MM.1S (cell line): ENCODE results near the gene PARP12.

Source experiments
- DNase-seq: peaks from one replicate; pipeline ENCODE4 v3.0.0-alpha.2; 2015
- H2AFZ ChIP-seq: fragments of 300-600 bp; sonication (generic); 2 replicates; pipeline ENCODE4 v1.6.0; 2016; ENCODE audit warnings: antibody characterized with exemption, low read length
- H3F3A ChIP-seq: fragments of 300-600 bp; sonication (generic); 2 replicates; pipeline ENCODE4 v1.6.1; 2016; ENCODE audit warnings: mild to moderate bottlenecking, antibody characterized with exemption, low read length, moderate library complexity, mixed read lengths; ENCODE audit not compliant: insufficient read depth
- H3K27ac ChIP-seq: fragments of 300-600 bp; sonication (generic); 2 replicates; pipeline ENCODE4 v1.5.1; 2016; ENCODE audit warnings: mild to moderate bottlenecking, low read length
- H3K27me3 ChIP-seq: fragments of 300-600 bp; sonication (generic); replicated peaks from 2 replicates; pipeline ENCODE4 v1.6.0; 2016; ENCODE audit warnings: low read length; ENCODE audit not compliant: insufficient read depth
- H3K36me3 ChIP-seq: fragments of 300-600 bp; sonication (generic); replicated peaks from 2 replicates; pipeline ENCODE4 v1.6.1; 2016; ENCODE audit warnings: mild to moderate bottlenecking, low read length, mixed read lengths; ENCODE audit not compliant: insufficient read depth
- H3K4me1 ChIP-seq: fragments of 300-600 bp; sonication (generic); 2 replicates; pipeline ENCODE4 v1.6.1; 2016; ENCODE audit warnings: low read length, mixed read lengths
- H3K4me2 ChIP-seq: fragments of 300-600 bp; sonication (generic); 2 replicates; pipeline ENCODE4 v1.6.0; 2016; ENCODE audit warnings: low read depth, low read length
- H3K4me3 ChIP-seq: fragments of 300-600 bp; sonication (generic); 2 replicates; pipeline ENCODE4 v1.5.1; 2016; ENCODE audit warnings: low read length, mixed read lengths
- H3K79me2 ChIP-seq: fragments of 300-600 bp; sonication (generic); 2 replicates; pipeline ENCODE4 v1.6.1; 2016; ENCODE audit warnings: mixed run types, low read length, mixed read lengths
- H3K9ac ChIP-seq: fragments of 300-600 bp; sonication (generic); 2 replicates; pipeline ENCODE4 v1.6.1; 2016; ENCODE audit warnings: low read length, mixed read lengths
- H3K9me2 ChIP-seq: fragments of 300-600 bp; sonication (generic); replicated peaks from 2 replicates; pipeline ENCODE4 v1.6.1; 2016; ENCODE audit warnings: mild to moderate bottlenecking, low read length, mixed read lengths; ENCODE audit not compliant: insufficient read depth
- H3K9me3 ChIP-seq: fragments of 300-600 bp; sonication (generic); replicated peaks from 2 replicates; pipeline ENCODE4 v1.6.1; 2016; ENCODE audit warnings: mild to moderate bottlenecking, low read length, mixed read lengths; ENCODE audit not compliant: insufficient read depth
- H4K20me1 ChIP-seq: fragments of 300-600 bp; sonication (generic); 2 replicates; pipeline ENCODE4 v1.6.1; 2016; ENCODE audit warnings: mild to moderate bottlenecking, low read length, moderate library complexity, mixed read lengths; ENCODE audit not compliant: insufficient read depth
- EZH2 ChIP-seq: fragments of 300-600 bp; sonication (generic); optimal IDR thresholded peaks from 2 replicates; pipeline ENCODE3; 2017; ENCODE audit warnings: low read depth, mild to moderate bottlenecking, antibody characterized with exemption, low read length, mixed read lengths
- EZH2phosphoT487 ChIP-seq: fragments of 300-600 bp; sonication (generic); IDR thresholded peaks from 2 replicates; pipeline ENCODE4 v1.6.1; 2018; ENCODE audit warnings: antibody characterized with exemption, low read length
- TF ChIP-seq, protein P1 (sequence below): fragments of 300-600 bp; sonication (generic); IDR thresholded peaks from 2 replicates; pipeline ENCODE4 v1.5.1; 2016; ENCODE audit warnings: antibody characterized with exemption, low read length, mixed read lengths

Gene PARP12

DNA sequence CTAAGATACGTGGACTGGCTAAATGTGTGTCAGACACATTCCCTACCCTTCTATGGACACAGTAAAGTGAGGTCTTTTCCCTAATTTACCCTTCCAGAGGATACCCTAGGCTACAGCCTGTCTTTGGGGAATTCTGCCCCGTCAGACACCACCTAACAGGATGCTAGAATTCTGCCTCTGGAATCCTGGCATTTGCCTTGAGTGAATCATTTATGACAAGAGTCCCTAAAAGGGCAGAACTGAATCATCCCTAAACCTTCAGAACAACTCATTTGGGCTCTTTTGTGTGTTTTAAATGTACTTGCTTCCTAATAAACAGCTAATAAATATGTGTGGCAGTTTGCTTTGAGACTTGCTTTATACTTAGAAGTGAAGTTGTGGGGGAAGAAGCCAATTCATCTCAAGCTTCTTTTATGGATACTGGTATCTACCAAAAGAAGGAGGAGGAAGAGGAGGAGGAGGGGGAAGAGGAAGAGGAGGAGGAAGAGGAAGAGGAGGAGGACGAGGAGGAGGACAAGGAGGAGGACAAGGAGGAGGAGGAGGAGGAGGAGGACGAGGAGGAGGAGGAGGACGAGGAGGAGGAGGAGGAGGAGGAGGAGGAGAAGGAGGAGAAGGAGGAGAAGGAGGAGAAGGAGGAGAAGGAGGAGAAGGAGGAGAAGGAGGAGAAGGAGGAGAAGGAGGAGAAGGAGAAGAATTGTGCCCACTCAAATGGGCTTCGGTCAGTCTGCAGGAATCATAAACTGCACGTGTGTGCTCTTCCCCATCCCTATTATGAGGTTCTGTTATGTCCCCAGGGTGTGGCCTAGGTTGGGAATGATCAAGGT lies 27.1 kb downstream of the PARP12 start:
- Histone ChIP-seq H3K4me1 (no peaks in the 10 kb centered on the region), H3K36me3 (no peaks in the 10 kb centered on the region), H3K27me3 (no peaks in the 10 kb centered on the region), H3K4me2 (no peak overlapping the region), H3K4me3 (no peak overlapping the region), H2AFZ (no peak overlapping the region), H3K9ac (no peak overlapping the region), H4K20me1 (no peaks in the 10 kb centered on the region), H3K27ac (no peak overlapping the region), H3K9me3 (no peaks in the 10 kb centered on the region), H3K79me2 (no peaks in the 10 kb centered on the region), H3F3A (no peaks in the 10 kb centered on the region), H3K9me2 (no peaks in the 10 kb centered on the region)
- no peak for DNase-seq
- TF ChIP-seq EZH2 (no peak), EZH2phosphoT487 (no peak)
- TF ChIP-seq, protein P1, sequence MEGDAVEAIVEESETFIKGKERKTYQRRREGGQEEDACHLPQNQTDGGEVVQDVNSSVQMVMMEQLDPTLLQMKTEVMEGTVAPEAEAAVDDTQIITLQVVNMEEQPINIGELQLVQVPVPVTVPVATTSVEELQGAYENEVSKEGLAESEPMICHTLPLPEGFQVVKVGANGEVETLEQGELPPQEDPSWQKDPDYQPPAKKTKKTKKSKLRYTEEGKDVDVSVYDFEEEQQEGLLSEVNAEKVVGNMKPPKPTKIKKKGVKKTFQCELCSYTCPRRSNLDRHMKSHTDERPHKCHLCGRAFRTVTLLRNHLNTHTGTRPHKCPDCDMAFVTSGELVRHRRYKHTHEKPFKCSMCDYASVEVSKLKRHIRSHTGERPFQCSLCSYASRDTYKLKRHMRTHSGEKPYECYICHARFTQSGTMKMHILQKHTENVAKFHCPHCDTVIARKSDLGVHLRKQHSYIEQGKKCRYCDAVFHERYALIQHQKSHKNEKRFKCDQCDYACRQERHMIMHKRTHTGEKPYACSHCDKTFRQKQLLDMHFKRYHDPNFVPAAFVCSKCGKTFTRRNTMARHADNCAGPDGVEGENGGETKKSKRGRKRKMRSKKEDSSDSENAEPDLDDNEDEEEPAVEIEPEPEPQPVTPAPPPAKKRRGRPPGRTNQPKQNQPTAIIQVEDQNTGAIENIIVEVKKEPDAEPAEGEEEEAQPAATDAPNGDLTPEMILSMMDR: no peak

DNA sequence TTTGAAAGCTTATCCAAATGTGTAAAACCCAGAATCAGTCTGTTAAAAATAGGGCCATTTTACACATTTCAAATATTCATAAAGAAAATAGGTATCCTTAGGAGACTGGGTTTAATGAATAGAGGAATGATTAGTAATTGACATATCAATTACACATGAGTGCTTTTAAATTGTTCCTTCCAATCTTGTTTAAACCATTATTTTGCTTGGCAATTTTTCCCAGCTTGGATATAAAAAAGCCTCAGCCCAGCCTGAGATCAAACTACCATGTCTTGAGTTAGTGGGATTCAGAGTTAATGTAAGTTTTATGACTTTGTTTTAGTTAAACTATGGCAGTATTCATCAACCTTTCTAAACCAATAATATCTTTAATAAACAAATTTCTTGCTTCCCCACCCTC lies 28.3 kb downstream of the PARP12 start:
- no peak overlapping the region for H2AFZ ChIP-seq
- H3F3A ChIP-seq: no peaks in the 10 kb centered on the region
- H3K4me2 ChIP-seq: no peak overlapping the region
- no peaks in the 10 kb centered on the region for H3K9me2 ChIP-seq
- no peak for DNase-seq
- TF ChIP-seq EZH2phosphoT487: no peak
- TF ChIP-seq, protein P1: no peak
- TF ChIP-seq EZH2: no peak
- no peaks in the 10 kb centered on the region for H3K9me3 ChIP-seq
- no peaks in the 10 kb centered on the region for H3K27me3 ChIP-seq
- H3K9ac ChIP-seq: no peak overlapping the region
- H4K20me1 ChIP-seq: no peaks in the 10 kb centered on the region
- H3K27ac ChIP-seq: no peak overlapping the region
- no peaks in the 10 kb centered on the region for H3K36me3 ChIP-seq
- H3K4me1 ChIP-seq: no peaks in the 10 kb centered on the region
- H3K79me2 ChIP-seq: no peaks in the 10 kb centered on the region
- H3K4me3 ChIP-seq: no peak overlapping the region

DNA sequence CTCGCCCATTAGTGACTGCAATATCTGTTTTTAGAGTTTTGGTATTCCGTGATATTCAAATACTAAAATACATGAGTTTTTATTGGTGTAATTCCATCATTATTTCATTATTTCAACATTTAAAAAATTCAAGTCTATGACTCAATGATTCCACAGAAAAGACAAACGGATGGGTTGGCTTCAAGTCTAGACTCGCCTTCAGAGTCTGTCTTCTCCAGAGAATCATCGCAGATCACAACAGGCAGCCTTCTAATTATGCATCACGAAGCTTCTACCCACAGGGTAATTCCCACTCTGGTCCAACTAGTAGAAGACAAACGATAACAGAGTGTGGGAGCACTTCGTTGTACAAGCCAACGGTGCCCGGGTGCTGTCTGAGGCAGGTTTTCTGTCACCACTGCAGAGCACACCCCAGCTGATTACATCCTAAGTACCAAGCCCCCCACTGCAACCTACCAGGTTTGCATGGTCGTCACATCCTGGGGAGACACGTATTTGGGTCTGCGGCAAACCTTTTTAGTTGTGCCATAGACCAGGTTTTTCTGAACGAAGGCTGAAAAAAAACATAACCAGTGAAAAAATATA lies 28.9 kb downstream of the PARP12 start:
- DNase-seq: no peak
- Histone ChIP-seq H3K36me3 (no peaks in the 10 kb centered on the region), H3K9me3 (no peaks in the 10 kb centered on the region), H3K9me2 (no peaks in the 10 kb centered on the region), H4K20me1 (no peaks in the 10 kb centered on the region), H3K9ac (no peak overlapping the region), H2AFZ (no peak overlapping the region), H3F3A (no peaks in the 10 kb centered on the region), H3K4me1 (no peaks in the 10 kb centered on the region), H3K27ac (no peak overlapping the region), H3K27me3 (no peaks in the 10 kb centered on the region), H3K4me3 (no peak overlapping the region), H3K4me2 (no peak overlapping the region), H3K79me2 (no peaks in the 10 kb centered on the region)
- no peak for TF ChIP-seq EZH2phosphoT487
- TF ChIP-seq EZH2: no peak
- TF ChIP-seq, protein P1: no peak
